H9 (cell line): ENCODE results near the gene VPREB1. TPM values are rescaled to one million over a fixed set of nuclear protein-coding genes. Genes with fewer than 3 reads are reported as not detected.

Experiments
- DNase-seq: peaks from one replicate; pipeline ENCODE4 v3.0.0-alpha.2; 2017
- H2AFZ ChIP-seq: one replicate; pipeline ENCODE4 v1.6.1; 2013; ENCODE audit warnings: mild to moderate bottlenecking, low read length, control low read depth, moderate library complexity
- H2AK5ac ChIP-seq: 2 replicates; pipeline ENCODE4 v1.6.1; 2013; ENCODE audit warnings: low read length, control low read depth, mixed read lengths; ENCODE audit not compliant: insufficient read length
- H2BK120ac ChIP-seq: one replicate; pipeline ENCODE4 v1.6.1; 2013; ENCODE audit warnings: low read depth, mild to moderate bottlenecking, low read length, control low read depth, inconsistent platforms; ENCODE audit not compliant: poor library complexity, severe bottlenecking
- H2BK12ac ChIP-seq: 2 replicates; pipeline ENCODE4 v1.6.1; 2013; ENCODE audit warnings: low read length, control low read depth, mixed read lengths, low read depth; ENCODE audit not compliant: insufficient read length
- H2BK15ac ChIP-seq: 2 replicates; pipeline ENCODE4 v1.6.1; 2013; ENCODE audit warnings: low read depth, low read length, control low read depth
- H2BK20ac ChIP-seq: one replicate; pipeline ENCODE4 v1.6.1; 2013; ENCODE audit warnings: low read depth, mild to moderate bottlenecking, low read length, control low read depth, inconsistent platforms; ENCODE audit not compliant: poor library complexity, severe bottlenecking
- H2BK5ac ChIP-seq: 2 replicates; pipeline ENCODE4 v1.6.1; 2013; ENCODE audit warnings: low read length, control low read depth, mixed read lengths; ENCODE audit not compliant: insufficient read length
- H3K14ac ChIP-seq: 2 replicates; pipeline ENCODE4 v1.6.1; 2013; ENCODE audit warnings: low read length, control low read depth; ENCODE audit not compliant: insufficient read depth
- H3K18ac ChIP-seq: 2 replicates; pipeline ENCODE4 v1.6.1; 2013; ENCODE audit warnings: low read depth, mild to moderate bottlenecking, mixed read lengths, low read length, control low read depth; ENCODE audit not compliant: insufficient read length
- H3K23ac ChIP-seq: 2 replicates; pipeline ENCODE4 v1.6.1; 2013; ENCODE audit warnings: low read length, control low read depth, mixed read lengths, low read depth; ENCODE audit not compliant: insufficient read length
- H3K23me2 ChIP-seq: 2 replicates; pipeline ENCODE4 v1.6.1; 2013; ENCODE audit warnings: low read depth, mild to moderate bottlenecking, mixed read lengths, low read length, control low read depth; ENCODE audit not compliant: insufficient read length, poor library complexity, severe bottlenecking
- H3K27ac ChIP-seq: 2 replicates; pipeline ENCODE4 v1.5.1; 2013; ENCODE audit warnings: low read length, control low read depth, mixed read lengths, low read depth; ENCODE audit not compliant: insufficient read length
- H3K27me3 ChIP-seq: 2 replicates; pipeline ENCODE4 v1.6.1; 2013; ENCODE audit warnings: low read length, control low read depth, inconsistent platforms; ENCODE audit not compliant: insufficient read depth
- H3K4ac ChIP-seq: 2 replicates; pipeline ENCODE4 v1.6.1; 2013; ENCODE audit warnings: low read depth, mild to moderate bottlenecking, control low read depth, inconsistent platforms, low read length, moderate library complexity
- H3K4me1 ChIP-seq: 2 replicates; pipeline ENCODE4 v1.6.1; 2013; ENCODE audit warnings: low read length, control low read depth, inconsistent platforms; ENCODE audit not compliant: insufficient read depth
- H3K4me2 ChIP-seq: 2 replicates; pipeline ENCODE4 v1.6.1; 2013; ENCODE audit warnings: low read length, control low read depth, mixed read lengths; ENCODE audit not compliant: insufficient read length, insufficient read depth
- H3K56ac ChIP-seq: 2 replicates; pipeline ENCODE4 v1.6.1; 2013; ENCODE audit warnings: low read depth, mild to moderate bottlenecking, mixed read lengths, low read length, control low read depth; ENCODE audit not compliant: insufficient read length
- H3K79me1 ChIP-seq: 2 replicates; pipeline ENCODE4 v1.6.1; 2013; ENCODE audit warnings: low read depth, mild to moderate bottlenecking, moderate library complexity, low read length, control low read depth, inconsistent platforms; ENCODE audit not compliant: insufficient read depth, poor library complexity, severe bottlenecking
- H3K79me2 ChIP-seq: 2 replicates; pipeline ENCODE4 v1.6.1; 2013; ENCODE audit warnings: low read length, control low read depth, inconsistent platforms; ENCODE audit not compliant: insufficient read depth
- H3K9ac ChIP-seq: 2 replicates; pipeline ENCODE4 v1.6.1; 2013; ENCODE audit warnings: low read length, control low read depth, mixed read lengths; ENCODE audit not compliant: insufficient read length; ENCODE audit errors: extremely low read depth
- H3K9me3 ChIP-seq: one replicate; pipeline ENCODE4 v1.6.1; 2013; ENCODE audit warnings: low read depth, low read length, inconsistent platforms; ENCODE audit not compliant: control insufficient read depth
- H3T11ph ChIP-seq: one replicate; pipeline ENCODE4 v1.6.1; 2013; ENCODE audit warnings: mild to moderate bottlenecking, low read length, control low read depth, inconsistent platforms
- H4K20me1 ChIP-seq: one replicate; pipeline ENCODE4 v1.6.1; 2013; ENCODE audit not compliant: control insufficient read depth, insufficient read length, insufficient read depth
- H4K5ac ChIP-seq: 2 replicates; pipeline ENCODE4 v1.6.1; 2013; ENCODE audit warnings: low read depth, mild to moderate bottlenecking, mixed read lengths, low read length, control low read depth; ENCODE audit not compliant: insufficient read length
- H4K8ac ChIP-seq: replicated peaks from 2 replicates; pipeline ENCODE4 v1.6.1; 2013; ENCODE audit warnings: low read length, control low read depth, mixed read lengths, low read depth; ENCODE audit not compliant: insufficient read length
- H4K91ac ChIP-seq: 2 replicates; pipeline ENCODE4 v1.6.1; 2013; ENCODE audit warnings: low read depth, mild to moderate bottlenecking, moderate library complexity, mixed read lengths, low read length, control low read depth; ENCODE audit not compliant: insufficient read length
- H3K27ac Mint-ChIP-seq, 3 experiments: 2 replicates in 2 of 3; 3 replicates in 1 of 3; pipeline ENCODE4 v1.8.0; 2020 to 2021; ENCODE audit warnings: mixed read lengths in 3 of 3, mild to moderate bottlenecking in 1 of 3, moderate library complexity in 1 of 3
- H3K27me3 Mint-ChIP-seq: 2 replicates; pipeline ENCODE4 v1.8.0; 2021; ENCODE audit warnings: low read depth, mild to moderate bottlenecking, moderate library complexity, mixed read lengths
- H3K36me3 Mint-ChIP-seq, 3 experiments: 2 replicates in 2 of 3; 3 replicates in 1 of 3; pipeline ENCODE4 v1.8.0; 2020 to 2021; ENCODE audit warnings: low read depth in 3 of 3, mixed read lengths in 3 of 3; ENCODE audit not compliant: insufficient read depth in 1 of 3
- H3K4me1 Mint-ChIP-seq, 2 experiments: 2 replicates each; pipeline ENCODE4 v1.8.0; 2020; ENCODE audit warnings: mixed read lengths in 2 of 2
- H3K4me3 Mint-ChIP-seq, 2 experiments: 2 replicates in 1 of 2; 3 replicates in 1 of 2; pipeline ENCODE4 v1.8.0; 2020 to 2021; ENCODE audit warnings: mild to moderate bottlenecking in 2 of 2, mixed read lengths in 2 of 2, moderate library complexity in 1 of 2
- H3K9me3 Mint-ChIP-seq, 2 experiments: 2 replicates in 1 of 2; 3 replicates in 1 of 2; pipeline ENCODE4 v1.8.0; 2020; ENCODE audit warnings: mild to moderate bottlenecking in 2 of 2, mixed read lengths in 2 of 2, moderate library complexity in 1 of 2
- WGBS: extraction: QIAGEN DNeasy Blood & Tissue Kit; methylation state at CpG from one replicate; pipeline ENCODE4 v1.1.7; 2013; ENCODE audit warnings: missing lambda C conversion rate, low lambda C conversion rate, mixed read lengths; ENCODE audit not compliant: insufficient read length; ENCODE audit errors: extremely low coverage; 5-methylcytosine and 5-hydroxymethylcytosine counted together
- total RNA-seq: library from RNA; stranded (reverse); gene quantifications from 2 replicates; pipeline ENCODE4 v1.2.1, GENCODE V29; 2021
- TF ChIP-seq, protein P1 (sequence below): fragments of 200-600 bp; sonication (generic); conservative IDR thresholded peaks from 3 replicates; pipeline ENCODE4 v1.8.0; 2021; ENCODE audit warnings: antibody characterized with exemption, mild to moderate bottlenecking

VPREB1 gene
- total RNA-seq, 1 experiment from 2014 or later, result not detected

DNA sequence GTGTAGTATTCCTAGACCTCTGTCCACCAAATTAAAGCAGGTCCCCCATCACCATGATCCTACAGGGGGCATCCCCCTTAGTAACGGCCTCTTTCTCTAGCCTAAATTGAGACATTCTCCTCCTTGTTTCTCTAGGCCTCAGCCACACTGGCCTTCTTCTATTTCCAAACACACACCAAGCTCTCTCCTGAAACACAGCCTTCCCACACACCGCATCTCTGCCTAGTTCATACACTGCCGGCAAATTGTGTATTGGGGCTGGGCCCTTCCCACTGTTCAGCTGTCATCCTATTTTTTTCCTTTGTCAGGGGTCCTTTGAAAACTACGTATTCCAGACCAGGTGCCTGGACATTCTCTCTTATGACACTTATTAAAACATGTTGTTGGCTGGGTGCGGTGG lies 11.5 kb upstream of the VPREB1 start:
- no peaks in the 10 kb centered on the region for H3K9me3 ChIP-seq
- no peaks in the 10 kb centered on the region for H3K79me1 ChIP-seq
- H2BK15ac ChIP-seq, result no peak overlapping the region
- no peaks in the 10 kb centered on the region for H3K23me2 ChIP-seq
- no peak overlapping the region for H3K9ac ChIP-seq
- peaks cover 0 to 2% of the 10 kb centered on the region in 2 experiments; a peak in 2 of 5 replicates for H3K9me3 Mint-ChIP-seq
- no peaks in the 10 kb centered on the region for H3K79me2 ChIP-seq
- no peak overlapping the region for H3K4me2 ChIP-seq
- WGBS, result no CpG with 5 or more reads among the region's 5 CpGs
- no peak overlapping the region for H2BK5ac ChIP-seq
- no peak overlapping the region for H3K56ac ChIP-seq
- H3K4me1 ChIP-seq, result no peaks in the 10 kb centered on the region
- no peak overlapping the region for H3K23ac ChIP-seq
- peaks cover 86% of the 10 kb centered on the region for H3K27me3 ChIP-seq
- H4K20me1 ChIP-seq, result no peaks in the 10 kb centered on the region
- H3K4me3 Mint-ChIP-seq, result no peak overlapping the region
- no peak overlapping the region for H4K91ac ChIP-seq
- no peak overlapping the region for H3K18ac ChIP-seq
- H3K27ac Mint-ChIP-seq, result no peak overlapping the region
- H4K5ac ChIP-seq, result no peak overlapping the region
- H3K27me3 Mint-ChIP-seq, result peaks cover 100% of the 10 kb centered on the region
- H3K4ac ChIP-seq, result no peak overlapping the region
- H3K36me3 Mint-ChIP-seq, result no peaks in the 10 kb centered on the region
- TF ChIP-seq, protein P1, sequence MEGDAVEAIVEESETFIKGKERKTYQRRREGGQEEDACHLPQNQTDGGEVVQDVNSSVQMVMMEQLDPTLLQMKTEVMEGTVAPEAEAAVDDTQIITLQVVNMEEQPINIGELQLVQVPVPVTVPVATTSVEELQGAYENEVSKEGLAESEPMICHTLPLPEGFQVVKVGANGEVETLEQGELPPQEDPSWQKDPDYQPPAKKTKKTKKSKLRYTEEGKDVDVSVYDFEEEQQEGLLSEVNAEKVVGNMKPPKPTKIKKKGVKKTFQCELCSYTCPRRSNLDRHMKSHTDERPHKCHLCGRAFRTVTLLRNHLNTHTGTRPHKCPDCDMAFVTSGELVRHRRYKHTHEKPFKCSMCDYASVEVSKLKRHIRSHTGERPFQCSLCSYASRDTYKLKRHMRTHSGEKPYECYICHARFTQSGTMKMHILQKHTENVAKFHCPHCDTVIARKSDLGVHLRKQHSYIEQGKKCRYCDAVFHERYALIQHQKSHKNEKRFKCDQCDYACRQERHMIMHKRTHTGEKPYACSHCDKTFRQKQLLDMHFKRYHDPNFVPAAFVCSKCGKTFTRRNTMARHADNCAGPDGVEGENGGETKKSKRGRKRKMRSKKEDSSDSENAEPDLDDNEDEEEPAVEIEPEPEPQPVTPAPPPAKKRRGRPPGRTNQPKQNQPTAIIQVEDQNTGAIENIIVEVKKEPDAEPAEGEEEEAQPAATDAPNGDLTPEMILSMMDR, result no peak
- no peak overlapping the region for H3T11ph ChIP-seq
- H2AK5ac ChIP-seq, result no peak overlapping the region
- no peak overlapping the region for H2BK120ac ChIP-seq
- no peak overlapping the region for H4K8ac ChIP-seq
- H2BK12ac ChIP-seq, result no peak overlapping the region
- peaks cover 0 to 3% of the 10 kb centered on the region in 2 experiments; a peak in 1 of 4 replicates for H3K4me1 Mint-ChIP-seq
- no peak for DNase-seq
- H3K14ac ChIP-seq, result no peak overlapping the region
- H2AFZ ChIP-seq, result no peak overlapping the region
- H2BK20ac ChIP-seq, result no peak overlapping the region
- no peak overlapping the region for H3K27ac ChIP-seq
